Astrocyte (in vitro differentiated cells and primary cell): ENCODE data around the gene CDC37. TPM values are rescaled to one million over a fixed set of nuclear protein-coding genes. Genes with fewer than 3 reads are reported as not detected.

Experiments
- DNase-seq: peaks from one replicate; pipeline ENCODE4 v3.0.0-alpha.2; 2010; ENCODE audit warnings: low read depth
- FAIRE-seq: peaks from 2 replicates; lab custom pipeline; 2011; peaks lifted over from hg19 to GRCh38; lab: Jason Lieb, UNC
- H2AFZ ChIP-seq: 2 replicates; pipeline ENCODE4 v1.6.0; 2012; ENCODE audit warnings: low read depth, low read length, inconsistent platforms
- H3K27ac ChIP-seq: 2 replicates; pipeline ENCODE4 v1.5.1; 2011; ENCODE audit warnings: low read depth, low read length, inconsistent platforms
- H3K27me3 ChIP-seq: 2 replicates; pipeline ENCODE4 v1.6.0; 2011; ENCODE audit warnings: low read length, inconsistent platforms; ENCODE audit not compliant: insufficient read depth
- H3K36me3 ChIP-seq: 2 replicates; pipeline ENCODE4 v1.5.1; 2011; ENCODE audit warnings: low read length, inconsistent platforms; ENCODE audit not compliant: insufficient read depth
- H3K4me1 ChIP-seq: 2 replicates; pipeline ENCODE4 v1.5.1; 2011; ENCODE audit warnings: low read length, inconsistent platforms; ENCODE audit not compliant: insufficient read depth
- H3K4me2 ChIP-seq: 2 replicates; pipeline ENCODE4 v1.6.0; 2012; ENCODE audit warnings: low read length, inconsistent platforms
- H3K4me3 ChIP-seq: 2 replicates; pipeline ENCODE4 v1.5.1; 2011; ENCODE audit warnings: low read depth, mild to moderate bottlenecking, low read length, inconsistent platforms; ENCODE audit not compliant: insufficient read depth
- H3K79me2 ChIP-seq: 2 replicates; pipeline ENCODE4 v1.6.0; 2012; ENCODE audit warnings: mild to moderate bottlenecking, low read length, inconsistent platforms; ENCODE audit not compliant: insufficient read depth
- H3K9ac ChIP-seq: 2 replicates; pipeline ENCODE4 v1.6.0; 2012; ENCODE audit warnings: mild to moderate bottlenecking, low read length, inconsistent platforms
- H3K9me3 ChIP-seq: 2 replicates; pipeline ENCODE4 v1.5.1; 2012; ENCODE audit warnings: low read depth, mild to moderate bottlenecking, low read length, inconsistent platforms; ENCODE audit not compliant: insufficient read depth
- H4K20me1 ChIP-seq: 2 replicates; pipeline ENCODE4 v1.6.0; 2012; ENCODE audit warnings: low read length, inconsistent platforms; ENCODE audit not compliant: insufficient read depth
- H3K27ac Mint-ChIP-seq: one replicate; pipeline ENCODE4 v1.8.0; 2021; ENCODE audit warnings: mild to moderate bottlenecking, mixed read lengths; ENCODE audit not compliant: unreplicated experiment
- H3K27me3 Mint-ChIP-seq: one replicate; pipeline ENCODE4 v1.8.0; 2021; ENCODE audit warnings: low read depth, mixed read lengths; ENCODE audit not compliant: unreplicated experiment
- H3K36me3 Mint-ChIP-seq: one replicate; pipeline ENCODE4 v1.8.0; 2021; ENCODE audit warnings: low read depth, mixed read lengths; ENCODE audit not compliant: unreplicated experiment
- H3K4me1 Mint-ChIP-seq: one replicate; pipeline ENCODE4 v1.8.0; 2021; ENCODE audit warnings: low read depth, mixed read lengths; ENCODE audit not compliant: unreplicated experiment
- H3K4me3 Mint-ChIP-seq: one replicate; pipeline ENCODE4 v1.8.0; 2021; ENCODE audit warnings: mild to moderate bottlenecking, moderate library complexity, mixed read lengths; ENCODE audit not compliant: unreplicated experiment
- H3K9me3 Mint-ChIP-seq: one replicate; pipeline ENCODE4 v1.8.0; 2021; ENCODE audit warnings: mild to moderate bottlenecking, mixed read lengths; ENCODE audit not compliant: unreplicated experiment
- EZH2 ChIP-seq: IDR thresholded peaks from 2 replicates; pipeline ENCODE4 v1.6.1; 2012; ENCODE audit warnings: mild to moderate bottlenecking, low read length, inconsistent platforms; ENCODE audit not compliant: insufficient read depth
- total RNA-seq: library from RNA; stranded (reverse); gene quantifications from 2 replicates; pipeline ENCODE4 v1.2.1, GENCODE V29; 2021
- TF ChIP-seq, protein P1 (sequence below): IDR thresholded peaks from 2 replicates; pipeline ENCODE4 v1.5.1; 2011; ENCODE audit warnings: low read depth, mild to moderate bottlenecking, inconsistent platforms, low read length, moderate library complexity; ENCODE audit not compliant: insufficient read depth

CDC37 gene
- total RNA-seq, 1 donor from 2014 or later = 240 TPM

- Histone ChIP-seq H2AFZ (no peak overlapping the region), H3K79me2 (peaks cover 12% of the 10 kb centered on the region), H3K27ac (no peak overlapping the region), H3K4me1 (peaks cover 18% of the 10 kb centered on the region), H4K20me1 (peaks cover 12% of the 10 kb centered on the region), H3K4me2 (no peak overlapping the region), H3K9me3 (no peaks in the 10 kb centered on the region), H3K9ac (no peak overlapping the region), H3K4me3 (no peak overlapping the region), H3K27me3 (peaks cover 2% of the 10 kb centered on the region), H3K36me3 (no peaks in the 10 kb centered on the region)
- TF ChIP-seq EZH2 = no peak
- TF ChIP-seq, protein P1, sequence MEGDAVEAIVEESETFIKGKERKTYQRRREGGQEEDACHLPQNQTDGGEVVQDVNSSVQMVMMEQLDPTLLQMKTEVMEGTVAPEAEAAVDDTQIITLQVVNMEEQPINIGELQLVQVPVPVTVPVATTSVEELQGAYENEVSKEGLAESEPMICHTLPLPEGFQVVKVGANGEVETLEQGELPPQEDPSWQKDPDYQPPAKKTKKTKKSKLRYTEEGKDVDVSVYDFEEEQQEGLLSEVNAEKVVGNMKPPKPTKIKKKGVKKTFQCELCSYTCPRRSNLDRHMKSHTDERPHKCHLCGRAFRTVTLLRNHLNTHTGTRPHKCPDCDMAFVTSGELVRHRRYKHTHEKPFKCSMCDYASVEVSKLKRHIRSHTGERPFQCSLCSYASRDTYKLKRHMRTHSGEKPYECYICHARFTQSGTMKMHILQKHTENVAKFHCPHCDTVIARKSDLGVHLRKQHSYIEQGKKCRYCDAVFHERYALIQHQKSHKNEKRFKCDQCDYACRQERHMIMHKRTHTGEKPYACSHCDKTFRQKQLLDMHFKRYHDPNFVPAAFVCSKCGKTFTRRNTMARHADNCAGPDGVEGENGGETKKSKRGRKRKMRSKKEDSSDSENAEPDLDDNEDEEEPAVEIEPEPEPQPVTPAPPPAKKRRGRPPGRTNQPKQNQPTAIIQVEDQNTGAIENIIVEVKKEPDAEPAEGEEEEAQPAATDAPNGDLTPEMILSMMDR = no peak
- no peak for DNase-seq
- Mint-ChIP-seq H3K27ac (no peak overlapping the region), H3K36me3 (peaks cover 4% of the 10 kb centered on the region), H3K4me3 (no peak overlapping the region), H3K9me3 (peaks cover 2% of the 10 kb centered on the region), H3K27me3 (peaks cover 12% of the 10 kb centered on the region), H3K4me1 (peaks cover 12% of the 10 kb centered on the region)
- no peak for FAIRE-seq
Measured at GRCh38 chr19:10407096-10407495, 3.8 kb upstream of the CDC37 start.

DNA sequence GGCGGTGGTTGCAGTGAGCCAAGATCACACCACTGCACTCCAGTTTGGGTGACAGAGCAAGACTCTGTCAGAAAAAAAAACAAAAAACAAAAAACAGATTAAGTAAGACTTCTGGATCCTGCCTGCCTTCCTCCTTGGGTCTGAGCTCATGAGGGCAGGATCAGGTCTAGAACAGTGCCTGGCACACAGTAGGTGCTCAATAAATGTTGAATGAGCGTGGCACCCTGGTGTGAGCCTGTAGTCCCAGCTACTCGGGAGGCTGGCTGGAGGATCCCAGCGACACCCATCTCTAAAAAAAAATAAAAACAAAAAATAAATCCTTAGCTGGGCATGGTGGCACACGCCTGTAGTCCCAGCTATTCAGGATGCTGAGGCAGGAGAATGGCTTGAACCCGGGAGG is 2.8 kb upstream of the CDC37 start:
- FAIRE-seq (no peak), DNase-seq (no peak)
- Mint-ChIP-seq H3K36me3 (peaks cover 8% of the 10 kb centered on the region), H3K27ac (no peak overlapping the region), H3K4me3 (no peak overlapping the region), H3K9me3 (peaks cover 2% of the 10 kb centered on the region), H3K4me1 (peaks cover 18% of the 10 kb centered on the region), H3K27me3 (peaks cover 12% of the 10 kb centered on the region)
- Histone ChIP-seq H3K4me1 (peaks cover 24% of the 10 kb centered on the region), H3K36me3 (no peaks in the 10 kb centered on the region), H3K4me3 (no peak overlapping the region), H3K9me3 (no peaks in the 10 kb centered on the region), H3K27me3 (peaks cover 2% of the 10 kb centered on the region), H4K20me1 (peaks cover 20% of the 10 kb centered on the region), H3K9ac (no peak overlapping the region), H2AFZ (no peak overlapping the region), H3K79me2 (peaks cover 21% of the 10 kb centered on the region), H3K4me2 (no peak overlapping the region), H3K27ac (no peak overlapping the region)
- TF ChIP-seq, protein P1 = no peak
- TF ChIP-seq EZH2 = no peak
